BJ (cell line): Measurements from ENCODE around the gene CES3. TPM values are rescaled to one million over a fixed set of nuclear protein-coding genes. Genes with fewer than 3 reads are reported as not detected.

ENCODE experiments used
- CTCF ChIA-PET: fragments of 350-600 bp; formaldehyde crosslinking; extraction: SDS; loops from one replicate; lab custom pipeline; 2021; ENCODE audit warnings: antibody characterized with exemption, inconsistent platforms; lab: Yijun Ruan, JAX
- POLR2A ChIA-PET: fragments of 300-600 bp; sonication (Branson Sonifier 250); formaldehyde crosslinking; extraction: SDS; loops from one replicate; lab custom pipeline; 2021; ENCODE audit warnings: antibody characterized with exemption; lab: Charles Lee
- DNase-seq: peaks from one replicate; pipeline ENCODE4 v3.0.0-alpha.2; 2011; ENCODE audit warnings: low read depth
- H3K27me3 ChIP-seq: 2 replicates; pipeline ENCODE4 v1.6.0; 2011; ENCODE audit warnings: low read length; ENCODE audit not compliant: control insufficient read depth, insufficient read depth
- H3K36me3 ChIP-seq: 2 replicates; pipeline ENCODE4 v1.5.1; 2011; ENCODE audit warnings: low read length; ENCODE audit not compliant: control insufficient read depth, insufficient read depth
- H3K4me3 ChIP-seq: 2 replicates; pipeline ENCODE4 v1.5.1; 2011; ENCODE audit warnings: low read depth, mild to moderate bottlenecking, control low read depth, low read length
- CTCF ChIP-seq: IDR thresholded peaks from 2 replicates; pipeline ENCODE4 v1.5.1; 2011; ENCODE audit warnings: low read depth, mild to moderate bottlenecking, control low read depth, inconsistent platforms, low read length, moderate library complexity; ENCODE audit not compliant: insufficient read depth
- polyA plus RNA-seq: library from polyadenylated mRNA; depleted of rRNA; stranded (reverse); fragments of >200 nt; gene quantifications from 2 replicates; pipeline ENCODE4 v1.2.3, GENCODE V29; 2011

CES3 gene
- polyA plus RNA-seq, 1 experiment: 0.13 TPM

GRCh38 chr16:66975302-66975893, 14.3 kb downstream of the CES3 start:
- no peaks in the 10 kb centered on the region for H3K27me3 ChIP-seq
- TF ChIP-seq CTCF: no peak
- no peak for DNase-seq
- H3K4me3 ChIP-seq: no peak overlapping the region
- H3K36me3 ChIP-seq: no peaks in the 10 kb centered on the region
- ChIA-PET POLR2A (no interaction called here), CTCF (interaction anchor here (0.7 to 7.7 kb wide), 16 partner anchors 9 to 223 kb away, joined by 3 to 55 read pairs (median 4); partner anchors contain the start of genes CES3, ELMO3 and MATCAP1)

- Histone ChIP-seq H3K36me3 (no peaks in the 10 kb centered on the region), H3K27me3 (no peaks in the 10 kb centered on the region), H3K4me3 (no peak overlapping the region)
- ChIA-PET POLR2A (no interaction called here), CTCF (interaction anchor here (0.8 to 7.7 kb wide), 22 partner anchors 9 to 431 kb away, joined by 3 to 55 read pairs (median 4); partner anchors contain the start of genes B3GNT9, CES3, CES4A and ELMO3)
- DNase-seq: no peak
- no peak for TF ChIP-seq CTCF
Observed at GRCh38 chr16:66976746-66977145, 15.7 kb downstream of the CES3 start.

- Histone ChIP-seq H3K36me3 (no peaks in the 10 kb centered on the region), H3K4me3 (no peak overlapping the region), H3K27me3 (no peaks in the 10 kb centered on the region)
- TF ChIP-seq CTCF: peak; percentile 92
- ChIA-PET POLR2A (no interaction called here), CTCF (interaction anchor here (0.6 to 6.6 kb wide), 19 partner anchors 8 to 430 kb away, joined by 3 to 55 read pairs (median 4); partner anchors contain the start of genes B3GNT9, CES3 and CES4A)
- no peak for DNase-seq
Observed at GRCh38 chr16:66977341-66978113, 16.5 kb downstream of the CES3 start.

- Histone ChIP-seq H3K36me3 (no peaks in the 10 kb centered on the region), H3K27me3 (no peaks in the 10 kb centered on the region), H3K4me3 (no peak overlapping the region)
- POLR2A ChIA-PET: no interaction called here
- no peak for TF ChIP-seq CTCF
- DNase-seq: no peak
- CTCF ChIA-PET: interaction anchor here (1.0 to 6.6 kb wide), 10 partner anchors 11 to 207 kb away, joined by 3 to 55 read pairs (median 10); partner anchors contain the start of genes B3GNT9 and CES4A
Observed at GRCh38 chr16:66979011-66979717, 18.1 kb downstream of the CES3 start.
